NT2/D1 (cell line): ENCODE results near the gene DNAH5.

ENCODE experiments used
- DNase-seq: peaks from one replicate; pipeline ENCODE4 v3.0.0-alpha.2; 2011; ENCODE audit warnings: low read depth, low spot score
- H3K27me3 ChIP-seq: 2 replicates; pipeline ENCODE4 v1.6.0; 2011; ENCODE audit warnings: mild to moderate bottlenecking; ENCODE audit not compliant: insufficient read length, insufficient read depth
- H3K36me3 ChIP-seq: 2 replicates; pipeline ENCODE4 v1.6.1; 2011; ENCODE audit warnings: mild to moderate bottlenecking, low read length, mixed read lengths; ENCODE audit not compliant: insufficient read depth, insufficient read length
- H3K4me1 ChIP-seq: 2 replicates; pipeline ENCODE4 v1.5.1; 2011; ENCODE audit not compliant: insufficient read depth, insufficient read length
- H3K4me3 ChIP-seq: 2 replicates; pipeline ENCODE4 v1.5.1; 2011; ENCODE audit warnings: low read depth; ENCODE audit not compliant: insufficient read length
- H3K9ac ChIP-seq: 2 replicates; pipeline ENCODE4 v1.6.0; 2011; ENCODE audit warnings: low read depth; ENCODE audit not compliant: insufficient read length
- H3K9me3 ChIP-seq: 2 replicates; pipeline ENCODE4 v1.5.1; 2011; ENCODE audit warnings: mild to moderate bottlenecking, low read length; ENCODE audit not compliant: insufficient read depth
- SUZ12 ChIP-seq: IDR thresholded peaks from 2 replicates; pipeline ENCODE4 v1.6.1; 2011; ENCODE audit not compliant: insufficient read length, insufficient read depth; ENCODE audit errors: extremely low read depth
- YY1 ChIP-seq: IDR thresholded peaks from 2 replicates; pipeline ENCODE4 v1.6.1; 2011; ENCODE audit not compliant: insufficient read length, insufficient read depth
- ZNF274 ChIP-seq: IDR thresholded peaks from 2 replicates; pipeline ENCODE4 v1.6.1; 2011; ENCODE audit warnings: mild to moderate bottlenecking, low read depth, low read length

Gene DNAH5

GRCh38 chr5:13676531-13676930, 268.0 kb downstream of the DNAH5 start:
- no peak for DNase-seq
- no peaks in the 10 kb centered on the region for H3K9me3 ChIP-seq
- H3K4me3 ChIP-seq, result no peak overlapping the region
- H3K36me3 ChIP-seq, result no peaks in the 10 kb centered on the region
- no peaks in the 10 kb centered on the region for H3K27me3 ChIP-seq
- no peak for TF ChIP-seq SUZ12
- no peak for TF ChIP-seq ZNF274
- TF ChIP-seq YY1, result no peak
- H3K4me1 ChIP-seq, result no peaks in the 10 kb centered on the region
- no peak overlapping the region for H3K9ac ChIP-seq

GRCh38 chr5:13674391-13674790, 270.1 kb downstream of the DNAH5 start:
- H3K36me3 ChIP-seq, result no peaks in the 10 kb centered on the region
- H3K27me3 ChIP-seq, result no peaks in the 10 kb centered on the region
- no peaks in the 10 kb centered on the region for H3K4me1 ChIP-seq
- no peak for DNase-seq
- no peak for TF ChIP-seq SUZ12
- TF ChIP-seq YY1, result no peak
- TF ChIP-seq ZNF274, result no peak
- H3K9me3 ChIP-seq, result no peaks in the 10 kb centered on the region
- H3K9ac ChIP-seq, result no peak overlapping the region
- no peak overlapping the region for H3K4me3 ChIP-seq

GRCh38 chr5:13673511-13673910, 271.0 kb downstream of the DNAH5 start:
- H3K27me3 ChIP-seq, result no peaks in the 10 kb centered on the region
- no peak overlapping the region for H3K9ac ChIP-seq
- no peak for TF ChIP-seq ZNF274
- no peak for TF ChIP-seq SUZ12
- TF ChIP-seq YY1, result no peak
- no peaks in the 10 kb centered on the region for H3K4me1 ChIP-seq
- no peak for DNase-seq
- no peaks in the 10 kb centered on the region for H3K36me3 ChIP-seq
- no peaks in the 10 kb centered on the region for H3K9me3 ChIP-seq
- H3K4me3 ChIP-seq, result no peak overlapping the region

- H3K27me3 ChIP-seq, result no peaks in the 10 kb centered on the region
- TF ChIP-seq SUZ12 (no peak), ZNF274 (no peak), YY1 (no peak)
- no peaks in the 10 kb centered on the region for H3K9me3 ChIP-seq
- H3K9ac ChIP-seq, result no peak overlapping the region
- no peaks in the 10 kb centered on the region for H3K4me1 ChIP-seq
- no peak for DNase-seq
- no peak overlapping the region for H3K4me3 ChIP-seq
- no peaks in the 10 kb centered on the region for H3K36me3 ChIP-seq
Measured at GRCh38 chr5:13664377-13664776, 280.1 kb downstream of the DNAH5 start.

GRCh38 chr5:13662626-13663025, 281.9 kb downstream of the DNAH5 start:
- no peaks in the 10 kb centered on the region for H3K9me3 ChIP-seq
- H3K4me3 ChIP-seq, result no peak overlapping the region
- no peak for DNase-seq
- H3K36me3 ChIP-seq, result no peaks in the 10 kb centered on the region
- H3K4me1 ChIP-seq, result no peaks in the 10 kb centered on the region
- H3K27me3 ChIP-seq, result no peaks in the 10 kb centered on the region
- TF ChIP-seq SUZ12, result no peak
- no peak for TF ChIP-seq YY1
- TF ChIP-seq ZNF274, result no peak
- H3K9ac ChIP-seq, result no peak overlapping the region

- Histone ChIP-seq H3K4me3 (no peak overlapping the region), H3K4me1 (no peaks in the 10 kb centered on the region), H3K36me3 (no peaks in the 10 kb centered on the region), H3K9ac (no peak overlapping the region), H3K27me3 (no peaks in the 10 kb centered on the region), H3K9me3 (no peaks in the 10 kb centered on the region)
- no peak for TF ChIP-seq YY1
- TF ChIP-seq SUZ12, result no peak
- TF ChIP-seq ZNF274, result no peak
- no peak for DNase-seq
Measured at GRCh38 chr5:13661272-13661671, 283.2 kb downstream of the DNAH5 start.

- DNase-seq, result no peak
- Histone ChIP-seq H3K36me3 (no peaks in the 10 kb centered on the region), H3K9me3 (no peaks in the 10 kb centered on the region), H3K4me3 (no peak overlapping the region), H3K9ac (no peak overlapping the region), H3K27me3 (no peaks in the 10 kb centered on the region), H3K4me1 (no peaks in the 10 kb centered on the region)
- TF ChIP-seq YY1, result no peak
- no peak for TF ChIP-seq ZNF274
- no peak for TF ChIP-seq SUZ12
Measured at GRCh38 chr5:13660072-13660471, 284.4 kb downstream of the DNAH5 start.

GRCh38 chr5:13659391-13659790, 285.1 kb downstream of the DNAH5 start:
- Histone ChIP-seq H3K9me3 (no peaks in the 10 kb centered on the region), H3K4me1 (no peaks in the 10 kb centered on the region), H3K9ac (no peak overlapping the region), H3K27me3 (no peaks in the 10 kb centered on the region), H3K4me3 (no peak overlapping the region), H3K36me3 (no peaks in the 10 kb centered on the region)
- no peak for DNase-seq
- no peak for TF ChIP-seq SUZ12
